ENCODE data around the gene PEX14. TPM values are rescaled to one million over a fixed set of nuclear protein-coding genes. Genes with fewer than 3 reads are reported as not detected.

PEX14 gene
- polyA plus RNA-seq, 3 donors: 2.2 to 8.8 (median 2.7) TPM

GRCh38 chr1:10494418-10494753 is 19.6 kb downstream of the PEX14 start:
- Mint-ChIP-seq H3K4me3 (no peak overlapping the region), H3K4me1 (peaks cover 14% of the 10 kb centered on the region), H3K36me3 (peaks cover 32 to 41% of the 10 kb centered on the region in 2 donors), H3K27ac (peak overlapping the region in 3 of 7 donors; percentile 37 to 80 (median 42)), H3K27me3 (ENCODE audit: low read depth in 3 of 3) (peaks cover 0 to 2% (median 0%) of the 10 kb centered on the region in 3 donors), H3K9me3 (peaks cover 0 to 2% (median 0%) of the 10 kb centered on the region in 7 donors)
- no peak for DNase-seq
- peaks cover 78% of the 10 kb centered on the region for H3K79me2 ChIP-seq (ENCODE audit: insufficient read depth, low read length)
- peak overlapping the region in 1 of 3 experiments; percentile 71 for H3K4me3 ChIP-seq (replicated peaks in 1 of 3; ENCODE audit: low read depth in 2 of 3, low read length in 3 of 3)
- no peaks in the 10 kb centered on the region for H3K27me3 ChIP-seq (ENCODE audit: control insufficient read depth in 2 of 2, insufficient read depth in 2 of 2, low read length in 2 of 2)
- no peak overlapping the region for H3K9ac ChIP-seq (ENCODE audit: insufficient read depth, low read length, poor library complexity, severe bottlenecking)
- intact Hi-C loops (cut with micrococcal nuclease): loop anchor here (1.0 to 5.0 kb wide), 3 partner anchors 62 to 117 kb away; partner anchors contain the start of gene CENPS (in 2 of the 2)
- TF ChIP-seq, protein P1, sequence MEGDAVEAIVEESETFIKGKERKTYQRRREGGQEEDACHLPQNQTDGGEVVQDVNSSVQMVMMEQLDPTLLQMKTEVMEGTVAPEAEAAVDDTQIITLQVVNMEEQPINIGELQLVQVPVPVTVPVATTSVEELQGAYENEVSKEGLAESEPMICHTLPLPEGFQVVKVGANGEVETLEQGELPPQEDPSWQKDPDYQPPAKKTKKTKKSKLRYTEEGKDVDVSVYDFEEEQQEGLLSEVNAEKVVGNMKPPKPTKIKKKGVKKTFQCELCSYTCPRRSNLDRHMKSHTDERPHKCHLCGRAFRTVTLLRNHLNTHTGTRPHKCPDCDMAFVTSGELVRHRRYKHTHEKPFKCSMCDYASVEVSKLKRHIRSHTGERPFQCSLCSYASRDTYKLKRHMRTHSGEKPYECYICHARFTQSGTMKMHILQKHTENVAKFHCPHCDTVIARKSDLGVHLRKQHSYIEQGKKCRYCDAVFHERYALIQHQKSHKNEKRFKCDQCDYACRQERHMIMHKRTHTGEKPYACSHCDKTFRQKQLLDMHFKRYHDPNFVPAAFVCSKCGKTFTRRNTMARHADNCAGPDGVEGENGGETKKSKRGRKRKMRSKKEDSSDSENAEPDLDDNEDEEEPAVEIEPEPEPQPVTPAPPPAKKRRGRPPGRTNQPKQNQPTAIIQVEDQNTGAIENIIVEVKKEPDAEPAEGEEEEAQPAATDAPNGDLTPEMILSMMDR (IDR thresholded peaks at IDR 0.05): no peak
- WGBS (ENCODE audit: insufficient coverage): 67% methylated on average over 3 of the region's 5 CpGs
- H3K4me1 ChIP-seq (ENCODE audit: control insufficient read depth in 1 of 2, insufficient read depth in 2 of 2, low read length in 2 of 2): peaks cover 9 to 15% of the 10 kb centered on the region in 2 donors
- no peaks in the 10 kb centered on the region for H3K9me3 ChIP-seq (replicated peaks in 1 of 2; ENCODE audit: control insufficient read depth in 1 of 2, insufficient read depth in 1 of 2, low read length in 2 of 2)
- H4K20me1 ChIP-seq (ENCODE audit: insufficient read depth, low read length): peaks cover 48% of the 10 kb centered on the region
- H2AFZ ChIP-seq (ENCODE audit: insufficient read depth, low read depth, low read length, poor library complexity, severe bottlenecking): peak overlapping the region; percentile 64
- H3K36me3 ChIP-seq (replicated peaks in 1 of 2; ENCODE audit: control insufficient read depth in 1 of 2, insufficient read depth in 2 of 2, low read length in 2 of 2): peaks cover 16 to 44% of the 10 kb centered on the region in 2 donors
- H3K27ac ChIP-seq (ENCODE audit: low read depth in 1 of 2, low read length in 2 of 2): no peak overlapping the region
- H3K4me2 ChIP-seq (replicated peaks; ENCODE audit: extremely low read depth, low read length, poor library complexity, severe bottlenecking): peak overlapping the region; percentile 75

GRCh38 chr1:10494754-10495474 is 20.2 kb downstream of the PEX14 start:
- peak overlapping the region in 1 of 2 donors; percentile 72 for H3K27ac ChIP-seq (ENCODE audit: low read depth in 1 of 2, low read length in 2 of 2)
- intact Hi-C loops (cut with micrococcal nuclease): loop anchor here (1.0 to 5.0 kb wide), 3 partner anchors 63 to 118 kb away; partner anchors contain the start of gene CENPS (in 2 of the 2)

More at GRCh38 chr1:10494754-10495474, 20.2 kb downstream of the PEX14 start:
- Mint-ChIP-seq H3K9me3 (peaks cover 0 to 2% (median 0%) of the 10 kb centered on the region in 7 donors), H3K27me3 (ENCODE audit: low read depth in 3 of 3) (peaks cover 0 to 2% (median 0%) of the 10 kb centered on the region in 3 donors), H3K4me1 (peaks cover 14% of the 10 kb centered on the region), H3K27ac (peak overlapping the region; percentile 34 to 90 (median 75)), H3K4me3 (peak overlapping the region; percentile 76 to 89), H3K36me3 (peaks cover 27 to 38% of the 10 kb centered on the region in 2 donors)
- peak overlapping the region; percentile 75 for H3K4me2 ChIP-seq (replicated peaks; ENCODE audit: extremely low read depth, low read length, poor library complexity, severe bottlenecking)
- H3K9me3 ChIP-seq (replicated peaks in 1 of 2; ENCODE audit: control insufficient read depth in 1 of 2, insufficient read depth in 1 of 2, low read length in 2 of 2): no peaks in the 10 kb centered on the region
- peak overlapping the region; percentile 37 for H3K9ac ChIP-seq (ENCODE audit: insufficient read depth, low read length, poor library complexity, severe bottlenecking)
- peak; percentile 53 to 64 (median 54) for DNase-seq
- H3K27me3 ChIP-seq (ENCODE audit: control insufficient read depth in 2 of 2, insufficient read depth in 2 of 2, low read length in 2 of 2): no peaks in the 10 kb centered on the region
- peaks cover 9 to 15% of the 10 kb centered on the region in 2 donors for H3K4me1 ChIP-seq (ENCODE audit: control insufficient read depth in 1 of 2, insufficient read depth in 2 of 2, low read length in 2 of 2)
- peak overlapping the region; percentile 64 for H2AFZ ChIP-seq (ENCODE audit: insufficient read depth, low read depth, low read length, poor library complexity, severe bottlenecking)
- H3K4me3 ChIP-seq (replicated peaks in 1 of 3; ENCODE audit: low read depth in 2 of 3, low read length in 3 of 3): peak overlapping the region; percentile 39 to 71 (median 39)
- H4K20me1 ChIP-seq (ENCODE audit: insufficient read depth, low read length): peaks cover 46% of the 10 kb centered on the region
- peaks cover 77% of the 10 kb centered on the region for H3K79me2 ChIP-seq (ENCODE audit: insufficient read depth, low read length)
- TF ChIP-seq, protein P1 (IDR thresholded peaks at IDR 0.05): peak; percentile 99
- peaks cover 12 to 39% of the 10 kb centered on the region in 2 donors for H3K36me3 ChIP-seq (replicated peaks in 1 of 2; ENCODE audit: control insufficient read depth in 1 of 2, insufficient read depth in 2 of 2, low read length in 2 of 2)
- WGBS (ENCODE audit: insufficient coverage): 0% methylated on average over 8 of the region's 15 CpGs

Measured in CD14-positive monocyte (primary cell).